ENCODE results near the gene CDCA3. TPM values are rescaled to one million over a fixed set of nuclear protein-coding genes. Genes with fewer than 3 reads are reported as not detected.

The CDCA3 gene
- total and polyA plus RNA-seq, 2 of the 13 experiments (the other 11 are each of a cell fraction or from before 2014, with no cell fraction given): 32.7 to 56.5 TPM

DNA sequence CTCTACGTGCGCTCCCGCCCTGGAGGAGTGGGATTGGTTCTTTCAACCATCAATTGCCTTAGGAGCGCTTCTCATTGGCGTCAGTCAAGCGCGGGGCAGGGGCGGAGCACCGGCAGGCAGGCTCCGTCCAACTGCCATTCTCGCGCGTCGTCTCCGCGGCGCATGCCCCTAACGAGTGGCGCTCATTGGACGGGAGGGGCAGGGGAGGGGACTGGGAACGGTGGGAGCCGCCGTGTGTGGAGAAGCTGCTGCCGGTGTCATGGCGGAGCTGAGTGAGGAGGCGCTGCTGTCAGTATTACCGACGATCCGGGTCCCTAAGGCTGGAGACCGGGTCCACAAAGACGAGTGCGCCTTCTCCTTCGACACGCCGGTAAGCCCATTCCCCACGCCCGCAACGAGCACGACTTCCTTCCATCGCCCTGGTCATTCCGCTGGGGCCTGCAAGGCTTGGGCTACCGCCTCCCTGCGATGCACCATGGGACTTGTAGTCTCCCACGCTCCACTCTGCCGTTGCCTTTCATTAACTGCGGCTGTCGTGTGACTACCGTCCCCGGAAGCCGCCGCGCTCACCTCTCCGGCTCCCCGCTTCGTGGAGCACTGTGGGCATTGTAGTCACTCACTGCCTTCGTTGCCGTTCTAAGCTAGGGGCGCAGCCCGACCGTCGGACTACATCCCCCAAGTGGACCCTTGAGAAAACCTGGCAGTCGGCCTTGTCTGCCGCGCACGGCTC is 1.0 kb upstream of the CDCA3 start, which contains the start of gene USP5 (continued):
- no peak for TF ChIP-seq ZBTB42 (CRISPR knock-in tag; IDR thresholded peaks at IDR 0.05)
- TF ChIP-seq ZNF136 (CRISPR knock-in tag; IDR thresholded peaks at IDR 0.05; ENCODE audit: low read depth): 0 out of 2 replicates have a peak, but pooled peaks have one; percentile 45
- TF ChIP-seq PAWR (CRISPR knock-in tag; IDR thresholded peaks at IDR 0.05; ENCODE audit: borderline replicate concordance): no peak
- no peak for TF ChIP-seq RBM39 (IDR thresholded peaks at IDR 0.05; ENCODE audit: low read depth, low read length, poor library complexity, severe bottlenecking)
- TF ChIP-seq TOE1 (CRISPR knock-in tag; IDR thresholded peaks at IDR 0.05): no peak
- TF ChIP-seq, protein P1, sequence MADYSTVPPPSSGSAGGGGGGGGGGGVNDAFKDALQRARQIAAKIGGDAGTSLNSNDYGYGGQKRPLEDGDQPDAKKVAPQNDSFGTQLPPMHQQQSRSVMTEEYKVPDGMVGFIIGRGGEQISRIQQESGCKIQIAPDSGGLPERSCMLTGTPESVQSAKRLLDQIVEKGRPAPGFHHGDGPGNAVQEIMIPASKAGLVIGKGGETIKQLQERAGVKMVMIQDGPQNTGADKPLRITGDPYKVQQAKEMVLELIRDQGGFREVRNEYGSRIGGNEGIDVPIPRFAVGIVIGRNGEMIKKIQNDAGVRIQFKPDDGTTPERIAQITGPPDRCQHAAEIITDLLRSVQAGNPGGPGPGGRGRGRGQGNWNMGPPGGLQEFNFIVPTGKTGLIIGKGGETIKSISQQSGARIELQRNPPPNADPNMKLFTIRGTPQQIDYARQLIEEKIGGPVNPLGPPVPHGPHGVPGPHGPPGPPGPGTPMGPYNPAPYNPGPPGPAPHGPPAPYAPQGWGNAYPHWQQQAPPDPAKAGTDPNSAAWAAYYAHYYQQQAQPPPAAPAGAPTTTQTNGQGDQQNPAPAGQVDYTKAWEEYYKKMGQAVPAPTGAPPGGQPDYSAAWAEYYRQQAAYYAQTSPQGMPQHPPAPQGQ (CRISPR knock-in tag; IDR thresholded peaks at IDR 0.05; ENCODE audit: borderline replicate concordance): no peak
- no peak for TF ChIP-seq ATRX (CRISPR knock-in tag; IDR thresholded peaks at IDR 0.05; ENCODE audit: borderline replicate concordance)
- no peak for TF ChIP-seq ZFYVE20 (CRISPR knock-in tag; IDR thresholded peaks at IDR 0.05; ENCODE audit: borderline replicate concordance, low read depth)
- no peak for TF ChIP-seq ZNF430 (CRISPR knock-in tag; IDR thresholded peaks at IDR 0.05)
- no peak for TF ChIP-seq BRD4 (CRISPR knock-in tag; IDR thresholded peaks at IDR 0.05)
- no peak for TF ChIP-seq ZNF549 (CRISPR knock-in tag; IDR thresholded peaks at IDR 0.05)
- TF ChIP-seq ZNF891 (CRISPR knock-in tag; IDR thresholded peaks at IDR 0.05): peak; percentile 97
- TF ChIP-seq KDM1A (CRISPR knock-in tag; IDR thresholded peaks at IDR 0.05): no peak
- peak; percentile 63 for TF ChIP-seq ZNF772 (CRISPR knock-in tag; IDR thresholded peaks at IDR 0.05)
- TF ChIP-seq TOPORS (CRISPR knock-in tag; IDR thresholded peaks at IDR 0.05): 0 out of 2 replicates have a peak, but pooled peaks have one; percentile 53
- TF ChIP-seq CTCF (CRISPR knock-in tag; IDR thresholded peaks at IDR 0.05): 0 out of 2 replicates have a peak, but pooled peaks have one; percentile 7
- no peak for TF ChIP-seq SKIL (CRISPR knock-in tag; IDR thresholded peaks at IDR 0.05; ENCODE audit: borderline replicate concordance)
- no peak for TF ChIP-seq NFATC3 (CRISPR knock-in tag; IDR thresholded peaks at IDR 0.05)
- TF ChIP-seq ZNF451 (CRISPR knock-in tag; IDR thresholded peaks at IDR 0.05): no peak; the same call in 1 of the 2 replicates
- no peak for TF ChIP-seq ZNF232 (CRISPR knock-in tag; IDR thresholded peaks at IDR 0.05; ENCODE audit: borderline replicate concordance)
- 0 out of 2 replicates have a peak, but pooled peaks have one; percentile 75 for TF ChIP-seq CBFB (CRISPR knock-in tag; IDR thresholded peaks at IDR 0.05)
- no peak for TF ChIP-seq ZNF550 (CRISPR knock-in tag; IDR thresholded peaks at IDR 0.05; ENCODE audit: borderline replicate concordance)
- TF ChIP-seq ZBTB14 (CRISPR knock-in tag; IDR thresholded peaks at IDR 0.05): no peak

Data from HepG2 (cell line).